GM21786 (cell line): ENCODE measurements around the gene KIAA0586.
"Not testable (repeated sequence)": the region's sequence is repeated elsewhere in the genome, so short reads cannot be mapped to it uniquely, and the experiment has no call there.

Source experiments
- ATAC-seq: cut with Tn5 transposase; IDR thresholded peaks from one replicate; pipeline ENCODE4 v1.9.1; 2021; ENCODE audit not compliant: unreplicated experiment

Gene KIAA0586

DNA sequence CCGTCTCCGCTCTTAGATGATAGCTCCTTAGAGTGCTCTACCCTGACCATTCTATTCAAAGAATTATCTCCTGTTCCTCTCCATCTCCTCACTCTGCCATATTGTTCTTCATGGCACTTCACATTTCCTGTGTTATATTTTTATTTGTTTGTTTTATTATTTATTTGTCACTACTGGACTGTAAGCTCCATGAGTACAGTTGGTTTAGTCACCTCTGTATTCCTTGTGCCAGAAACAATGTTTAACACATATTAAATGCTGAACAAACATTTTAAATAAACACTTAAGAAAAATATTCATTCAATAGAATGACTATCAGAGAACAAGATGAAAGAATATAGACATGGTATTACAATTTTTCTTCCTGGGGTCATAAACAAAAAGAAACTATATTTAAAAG, 35.6 kb downstream of the KIAA0586 start:
- no peak for ATAC-seq

DNA sequence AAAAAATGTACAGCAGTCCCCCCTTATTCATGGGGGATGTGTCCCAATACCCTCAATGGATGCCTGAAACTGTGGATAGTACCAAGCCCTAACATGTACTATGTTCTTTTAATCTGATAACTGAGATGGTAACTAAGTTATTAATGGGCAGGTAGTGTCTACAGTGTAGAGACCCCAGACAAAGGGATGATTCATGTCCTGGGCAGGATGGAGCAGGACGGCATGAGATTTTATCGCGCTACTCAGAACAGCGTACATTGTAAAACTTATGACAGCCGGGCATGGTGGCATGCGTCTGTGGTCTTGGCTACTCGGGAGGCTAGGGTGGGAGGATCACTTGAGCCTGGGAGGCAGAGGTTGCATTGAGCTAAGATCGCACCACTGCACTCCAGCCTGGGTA, 37.1 kb downstream of the KIAA0586 start:
- no peak for ATAC-seq

DNA sequence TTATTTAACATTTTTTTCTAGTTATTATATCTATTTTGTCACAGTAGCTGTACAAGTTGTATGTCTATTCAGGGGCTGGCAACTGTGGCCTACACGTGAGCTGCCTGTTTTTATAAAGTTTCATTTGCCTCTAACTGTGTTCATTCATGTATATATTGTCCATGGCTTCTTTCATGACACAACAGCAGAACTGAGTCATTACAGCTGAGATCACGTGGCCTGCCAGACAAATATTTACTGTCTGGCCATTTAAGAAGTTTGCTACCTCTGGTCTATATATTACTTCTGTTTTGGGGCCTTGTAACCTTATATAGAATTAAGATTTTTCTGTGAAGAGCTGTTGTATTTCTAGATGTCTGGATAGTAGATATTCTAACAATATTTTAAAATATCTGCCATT, 37.9 kb downstream of the KIAA0586 start:
- ATAC-seq = no peak

DNA sequence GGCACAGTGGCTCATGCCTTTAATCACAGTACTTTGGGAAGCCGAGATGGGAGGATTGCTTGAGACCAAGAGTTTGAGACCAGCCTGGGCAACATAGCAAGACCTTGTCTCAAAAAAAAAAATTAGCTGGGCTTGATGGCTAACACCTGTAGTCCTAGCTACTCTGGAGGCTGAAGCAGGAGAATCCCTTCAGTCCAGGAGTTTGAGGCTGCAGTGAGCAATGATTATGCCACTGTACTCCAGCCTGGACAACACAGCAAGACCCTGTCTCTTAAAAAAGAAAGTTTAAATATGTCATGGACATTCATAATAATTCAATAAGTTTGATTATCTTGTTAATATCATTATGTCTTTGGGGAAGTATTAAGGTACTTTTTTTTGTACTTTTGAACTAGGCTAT, 38.9 kb downstream of the KIAA0586 start:
- ATAC-seq = no peak

DNA sequence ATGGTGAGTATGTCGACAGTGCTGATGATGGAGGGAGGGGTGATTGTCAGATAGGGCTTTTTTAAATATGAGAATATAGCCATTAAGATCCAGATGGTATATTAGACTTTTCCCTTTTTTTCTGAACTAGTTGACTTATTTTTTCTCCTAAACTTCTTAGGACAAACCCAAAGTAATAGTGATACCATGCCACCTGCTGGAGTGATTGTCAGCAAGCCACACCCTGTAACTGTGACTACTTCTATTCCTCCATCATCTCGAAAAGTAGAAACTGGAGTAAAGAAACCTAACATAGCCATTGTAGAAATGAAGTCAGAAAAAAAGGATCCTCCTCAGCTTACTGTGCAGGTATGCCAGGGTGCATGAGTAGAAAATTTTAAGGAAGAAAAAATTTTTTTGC, 40.1 kb downstream of the KIAA0586 start:
- no peak for ATAC-seq

DNA sequence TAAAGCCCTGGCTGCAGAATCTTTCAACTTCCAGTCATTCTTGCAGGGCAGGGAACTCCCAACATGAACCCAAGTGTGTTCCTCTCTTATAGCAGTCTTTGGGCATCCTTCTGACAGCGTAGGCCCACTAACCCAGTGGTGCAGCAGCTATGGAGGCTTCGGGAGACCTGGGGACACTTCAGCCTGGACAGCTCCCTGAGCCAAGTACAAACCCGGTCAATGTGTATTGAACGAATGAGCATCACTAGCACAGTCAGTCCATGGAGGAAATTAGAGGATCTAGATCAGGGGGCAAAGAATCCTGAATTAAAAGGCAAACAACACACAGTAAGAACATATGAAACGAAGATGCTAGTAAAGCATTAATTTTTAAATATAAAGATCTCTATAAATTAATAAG, 41.8 kb downstream of the KIAA0586 start:
- no peak for ATAC-seq

DNA sequence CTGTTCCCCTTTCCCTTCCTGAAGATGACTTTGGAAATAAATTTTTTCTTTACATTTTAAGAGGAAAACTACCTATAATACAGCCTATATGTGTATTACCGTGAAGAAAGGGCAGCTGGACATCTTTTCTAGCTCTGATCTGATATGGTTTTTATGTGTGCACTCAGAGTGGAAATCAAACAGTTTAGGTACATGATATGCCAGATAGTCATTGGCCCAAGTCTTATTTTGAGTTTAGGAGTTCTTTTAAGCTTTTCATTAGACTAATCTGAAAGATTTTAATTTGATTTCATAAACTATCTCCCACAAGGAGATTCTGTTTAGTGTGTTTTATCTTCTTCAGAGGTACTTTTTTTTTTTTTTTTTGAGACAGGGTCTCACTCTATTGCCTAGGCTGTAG, 48.8 kb downstream of the KIAA0586 start:
- ATAC-seq = no peak

DNA sequence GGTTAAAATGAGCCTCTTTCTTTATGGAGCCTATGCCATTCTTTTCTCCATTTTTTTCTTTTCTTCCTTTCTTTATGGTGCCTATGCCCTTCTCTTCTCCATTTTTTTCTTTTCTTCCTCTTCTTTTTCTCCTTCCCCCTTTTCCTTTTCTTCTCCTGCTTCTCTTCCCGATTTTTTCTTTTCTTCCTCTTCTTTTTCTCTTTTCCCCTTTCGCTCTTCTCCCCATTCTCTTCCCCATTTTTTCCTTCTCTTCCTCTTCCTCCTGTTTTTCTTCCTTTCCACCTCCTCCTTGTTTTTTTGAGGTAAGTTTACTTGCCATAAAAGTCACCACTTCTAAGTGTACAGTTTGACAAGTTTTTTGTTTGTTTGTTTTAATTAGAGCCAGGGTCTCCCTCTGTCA, 50.1 kb downstream of the KIAA0586 start:
- ATAC-seq = no peak

DNA sequence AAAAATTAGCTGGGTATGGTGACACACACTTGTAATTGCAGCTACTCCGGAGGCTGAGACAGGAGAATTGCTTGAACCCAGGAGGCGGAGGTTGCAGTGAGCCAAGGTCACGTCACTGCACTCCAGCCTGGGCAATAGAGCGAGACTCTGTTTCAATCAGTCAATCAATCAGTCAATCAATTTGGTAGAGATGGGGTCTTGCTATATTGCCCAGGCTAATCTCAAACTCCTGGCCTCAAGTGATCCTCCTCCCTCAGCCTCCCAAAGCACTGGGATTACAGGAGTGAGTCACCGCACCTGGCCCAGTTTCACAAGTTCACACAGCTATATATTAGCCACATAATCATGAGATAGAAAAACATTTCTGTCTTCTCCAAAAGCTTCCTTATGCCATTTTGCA, 50.8 kb downstream of the KIAA0586 start:
- not testable (repeated sequence) for ATAC-seq

DNA sequence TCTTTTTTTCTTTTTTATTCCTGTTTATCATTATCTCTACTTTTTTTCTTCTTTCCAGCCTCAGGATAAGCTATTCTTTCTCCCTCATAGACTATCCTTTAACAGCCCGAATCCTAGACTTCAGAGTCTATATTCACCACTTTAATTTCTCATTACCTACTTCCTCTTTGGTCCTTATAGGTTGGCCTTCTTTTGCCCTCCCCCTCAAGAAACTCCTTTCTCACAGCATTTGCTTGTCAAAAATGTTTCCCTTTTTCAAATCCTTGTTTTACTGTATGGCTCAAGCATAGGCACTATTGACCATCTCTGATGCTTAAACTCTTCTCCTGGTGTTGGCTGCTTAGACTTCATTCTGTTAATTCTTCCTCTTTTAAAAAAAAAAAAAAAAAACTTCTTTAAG, 52.5 kb downstream of the KIAA0586 start:
- ATAC-seq = no peak

DNA sequence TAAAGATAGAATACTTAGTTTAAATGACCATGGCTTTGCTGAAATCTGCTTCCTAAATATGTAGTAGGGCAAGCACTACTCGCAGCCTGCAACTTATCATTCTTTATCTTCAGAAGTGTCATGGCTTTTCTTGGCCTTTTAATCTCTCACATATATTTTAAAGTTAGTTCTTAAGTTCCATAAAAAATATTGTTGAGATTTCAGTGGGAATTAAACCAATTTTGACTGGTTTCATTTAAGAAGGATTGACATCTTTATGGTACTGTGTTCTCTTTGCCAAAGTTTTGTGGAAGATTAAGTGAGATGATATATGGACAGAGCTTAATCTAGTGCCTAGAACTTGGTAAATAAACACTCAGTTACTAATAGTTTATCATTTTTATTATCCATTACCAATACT, 56.7 kb downstream of the KIAA0586 start:
- ATAC-seq = no peak

DNA sequence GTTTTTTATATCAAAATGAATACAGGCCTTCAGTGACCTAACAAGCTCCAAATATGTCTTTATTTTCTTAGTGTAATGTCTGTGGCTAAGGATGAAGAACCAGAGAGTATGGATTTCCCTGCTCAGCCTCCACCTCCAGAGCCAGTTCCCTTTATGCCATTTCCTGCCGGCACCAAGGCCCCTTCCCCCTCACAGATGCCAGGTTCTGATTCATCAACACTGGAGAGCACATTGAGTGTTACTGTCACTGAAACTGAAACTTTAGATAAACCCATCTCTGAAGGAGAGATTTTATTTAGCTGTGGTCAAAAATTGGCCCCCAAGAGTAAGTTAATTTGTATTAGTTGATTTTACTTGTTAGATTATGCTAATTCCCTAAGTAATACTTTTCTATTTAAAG, 61.0 kb downstream of the KIAA0586 start:
- peak; percentile 60 for ATAC-seq

DNA sequence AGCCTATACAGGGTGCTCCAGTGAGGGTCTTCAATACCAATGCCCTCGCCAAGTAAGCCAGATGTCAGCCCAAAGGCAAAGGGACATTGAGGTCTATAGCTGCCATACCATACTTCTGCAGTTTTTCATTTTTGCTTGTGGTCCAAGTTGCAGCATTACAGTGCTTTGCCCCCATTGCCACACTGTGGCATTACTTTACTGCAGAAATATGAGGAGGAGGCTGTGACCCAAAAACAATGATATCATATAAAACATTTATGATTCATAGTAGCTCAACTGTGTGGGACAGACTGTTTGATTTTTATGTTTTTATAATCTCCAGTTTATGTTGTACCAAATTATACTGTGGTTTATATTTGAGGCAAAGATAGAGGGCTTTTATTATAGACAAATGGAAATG, 64.1 kb downstream of the KIAA0586 start:
- ATAC-seq = no peak

DNA sequence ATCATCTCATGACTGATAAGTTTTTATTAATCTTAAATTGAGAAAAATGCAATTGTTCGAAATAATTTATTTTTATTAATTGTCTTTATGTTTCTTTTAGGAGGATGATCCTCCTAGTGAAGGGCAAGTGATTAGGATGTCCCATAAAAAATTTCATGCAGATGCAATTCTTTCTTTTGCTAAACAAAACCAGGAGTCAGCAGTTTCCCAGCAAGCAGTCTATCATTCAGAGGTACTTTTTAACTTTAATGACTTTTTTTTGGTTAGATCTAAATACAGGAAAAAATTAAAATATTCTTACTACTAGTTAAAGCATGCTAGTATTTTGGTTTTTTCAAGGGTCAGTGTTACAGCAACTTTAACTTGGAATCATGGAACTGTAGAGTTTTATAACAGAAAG, 64.5 kb downstream of the KIAA0586 start:
- ATAC-seq = no peak

DNA sequence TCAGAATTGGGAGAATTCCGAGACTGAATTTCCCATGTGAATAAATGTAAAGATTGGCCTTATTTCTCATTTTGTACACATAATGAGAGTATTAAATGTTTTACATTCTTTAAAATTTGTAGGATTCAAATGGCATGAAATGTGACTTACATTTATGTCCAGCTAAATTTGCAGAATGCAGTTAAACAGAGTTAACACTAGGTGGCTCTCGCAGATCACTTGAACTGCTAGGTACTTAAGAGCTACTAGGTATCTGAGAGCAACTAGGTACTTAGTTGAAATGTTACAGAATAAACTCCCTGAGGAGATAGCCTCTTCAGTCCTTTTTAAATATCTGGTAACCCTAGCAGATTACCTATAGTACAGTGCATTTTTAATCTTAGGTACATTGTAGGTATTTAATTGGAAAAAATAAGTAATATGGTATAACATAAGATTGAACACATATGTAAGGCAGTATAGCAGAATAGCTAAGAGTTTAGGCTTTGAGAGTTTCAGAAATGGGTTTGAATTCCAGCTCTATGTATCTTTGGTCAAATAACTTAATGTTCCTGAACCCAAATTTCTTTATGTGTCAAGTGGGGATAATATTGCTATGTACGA, 73.8 kb downstream of the KIAA0586 start:
- ATAC-seq = peak; percentile 61

DNA sequence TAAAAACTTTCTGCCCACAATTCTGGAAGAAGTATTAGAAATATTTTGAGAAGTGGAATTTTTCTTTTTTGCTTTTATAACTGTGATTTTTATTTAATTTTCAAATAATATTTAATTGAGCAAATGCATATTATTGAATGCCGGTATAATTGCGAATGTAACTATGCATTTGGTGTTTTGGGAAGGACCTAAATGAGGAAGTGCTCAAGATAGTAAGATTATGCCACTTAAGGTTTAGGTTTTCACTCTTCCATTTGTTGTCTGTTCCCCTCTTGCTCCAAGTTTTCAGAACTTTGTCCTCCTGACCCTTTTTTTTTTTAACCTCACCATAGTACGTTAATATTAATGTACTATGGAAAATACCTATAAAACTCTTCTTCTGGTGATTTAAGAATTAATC, 85.8 kb downstream of the KIAA0586 start:
- no peak for ATAC-seq

DNA sequence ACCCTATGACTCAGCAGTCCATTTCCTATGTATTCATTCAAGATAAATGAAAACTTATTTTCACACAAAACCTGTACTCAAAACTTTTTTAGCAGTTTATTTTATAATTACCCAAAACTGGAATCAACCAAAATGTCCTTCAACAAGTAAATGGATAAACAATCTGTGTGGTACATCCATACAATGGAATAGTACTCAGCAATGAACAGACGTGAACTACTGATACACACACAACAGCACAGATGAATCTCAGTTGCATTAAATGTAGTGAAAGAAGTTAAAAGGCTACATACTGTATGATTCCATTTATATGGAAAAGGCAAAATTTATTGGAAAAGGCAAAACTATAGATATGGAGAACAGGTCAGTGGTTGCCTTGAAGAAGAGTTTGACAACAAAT, 90.1 kb downstream of the KIAA0586 start:
- ATAC-seq = no peak

DNA sequence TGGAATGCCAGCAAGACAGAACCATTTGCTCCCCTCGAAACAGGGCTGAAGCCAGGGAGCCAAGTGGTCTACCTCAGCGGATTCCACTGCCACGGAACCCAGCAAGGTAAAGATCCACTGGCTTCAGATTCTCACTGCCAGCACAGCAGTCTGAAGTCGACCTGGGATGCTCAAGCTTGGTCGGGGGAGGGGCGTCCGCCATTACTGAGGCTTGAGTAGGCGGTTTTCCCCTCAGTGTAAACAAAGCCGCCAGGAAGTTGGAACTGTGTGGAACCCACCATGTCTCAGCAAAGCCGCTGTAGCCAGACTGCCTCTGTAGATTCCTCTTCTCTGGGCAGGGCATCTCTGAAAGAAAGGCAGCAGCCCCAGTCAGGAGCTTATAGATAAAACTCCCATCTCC, 98.2 kb downstream of the KIAA0586 start:
- not testable (repeated sequence) for ATAC-seq

DNA sequence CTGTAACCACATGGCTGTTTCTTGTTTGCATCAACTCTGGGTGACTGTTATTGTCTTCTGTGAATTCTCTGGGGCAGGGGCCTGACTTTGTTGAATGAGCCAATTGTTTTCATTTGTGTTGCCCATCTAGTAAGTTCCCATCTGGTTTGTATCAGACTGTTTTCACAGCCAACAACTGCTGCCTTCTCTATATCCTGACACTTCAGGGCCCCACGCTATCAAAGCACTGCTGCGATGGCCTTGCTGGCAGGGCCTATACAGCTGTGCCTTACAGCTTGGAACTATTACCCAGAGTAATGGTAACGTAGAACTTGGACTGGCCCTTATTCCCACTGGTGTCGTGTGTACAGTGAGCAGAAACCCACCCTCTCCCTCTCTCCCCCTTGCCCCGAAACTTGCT, 105.9 kb downstream of the KIAA0586 start:
- no peak for ATAC-seq

DNA sequence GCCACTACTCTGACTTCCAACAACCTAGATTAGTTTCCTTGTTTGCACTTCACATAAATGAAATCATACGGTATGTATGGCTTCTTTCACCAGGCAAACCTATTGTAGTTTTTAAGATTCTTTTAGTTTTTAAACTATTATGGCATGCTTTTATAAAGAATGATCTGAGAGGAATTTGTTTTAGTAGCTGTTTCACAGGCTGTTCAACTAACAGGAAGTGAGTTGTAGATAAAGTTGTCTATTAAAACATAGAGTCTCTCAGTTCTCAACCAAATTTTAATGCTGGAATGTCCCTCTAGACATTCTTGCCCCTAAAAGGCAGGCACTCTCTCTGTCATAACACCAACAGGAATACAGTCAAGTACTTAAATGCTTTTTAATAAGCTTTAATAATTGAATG, 107.5 kb downstream of the KIAA0586 start:
- ATAC-seq = no peak

DNA sequence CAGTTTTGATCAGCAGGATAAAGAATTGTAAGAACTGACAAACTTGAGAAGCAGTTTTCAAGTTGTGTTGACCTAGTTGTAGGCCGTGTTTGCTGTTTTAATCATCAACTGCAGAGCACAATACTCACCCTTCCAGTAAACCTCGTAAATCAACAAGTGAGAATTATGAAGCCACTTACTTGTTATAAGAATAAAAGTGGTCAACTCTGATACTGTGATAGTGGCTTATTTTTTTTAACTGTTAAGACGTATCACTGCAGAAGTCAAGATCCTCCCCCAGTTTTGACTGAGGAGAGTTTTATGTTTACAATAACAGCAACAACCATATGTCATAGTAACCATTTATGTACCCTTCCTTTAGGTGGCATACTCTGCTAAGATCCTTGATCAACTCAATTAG, 109.5 kb downstream of the KIAA0586 start:
- no peak for ATAC-seq

DNA sequence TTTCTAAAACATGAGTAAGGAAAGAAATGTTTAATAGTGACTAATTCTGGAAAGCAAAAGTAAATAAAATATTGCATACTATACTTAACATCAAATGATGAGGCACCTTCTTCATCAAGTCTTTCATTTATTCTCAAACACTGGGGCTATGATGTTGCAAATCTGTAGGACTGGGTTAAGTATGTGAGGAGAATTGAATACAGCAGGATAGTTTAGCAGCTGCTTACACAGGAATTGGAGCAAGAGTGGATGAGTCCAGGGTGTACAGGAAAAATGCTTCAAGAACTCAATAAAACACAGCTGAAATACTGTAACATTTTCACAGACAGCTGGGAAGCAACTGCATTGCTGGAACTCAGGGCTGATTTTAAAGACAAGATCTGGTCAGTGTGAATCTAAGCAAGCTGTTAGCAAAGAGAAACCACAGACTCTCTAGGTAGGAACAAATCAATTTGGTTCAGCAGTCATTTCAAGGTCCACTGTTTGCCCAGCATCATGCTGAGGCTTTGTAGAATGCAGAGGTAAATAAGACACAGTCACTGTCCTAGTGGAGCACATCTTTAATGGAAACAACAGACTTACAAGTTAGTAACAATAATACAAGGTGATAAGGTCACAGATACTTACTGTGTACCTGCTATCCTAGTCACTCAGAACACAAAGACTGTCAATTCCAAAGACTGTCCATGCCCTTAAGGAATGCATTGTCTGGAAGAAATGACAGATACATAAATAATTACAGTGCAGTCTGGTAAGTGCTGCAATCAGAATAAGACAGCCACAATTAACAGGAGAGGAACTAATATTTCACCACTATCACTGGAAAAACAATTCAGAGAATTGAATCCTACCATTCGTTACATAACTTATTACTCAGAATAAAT, 113.5 kb downstream of the KIAA0586 start:
- no peak for ATAC-seq

DNA sequence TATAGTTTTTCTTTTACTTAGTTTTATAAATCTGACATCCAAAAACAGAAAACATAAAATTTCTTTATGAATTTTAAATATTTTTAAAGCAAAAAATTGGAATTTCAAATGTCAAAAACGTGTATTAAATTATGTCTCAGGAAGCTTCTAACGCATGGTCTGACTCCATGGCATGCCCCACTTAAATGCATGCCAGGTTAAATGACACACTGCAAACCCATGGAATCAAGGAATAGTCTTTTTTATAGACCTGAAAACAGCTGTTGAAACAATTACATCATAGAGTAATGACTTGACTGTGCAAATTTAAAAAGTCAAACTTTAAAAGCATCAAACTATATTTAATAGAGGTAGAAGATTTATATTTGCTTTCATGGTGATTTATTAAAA, 114.1 kb downstream of the KIAA0586 start:
- ATAC-seq = no peak
